HG03108 (cell line): ENCODE measurements around the gene TTLL7.
"Not testable (repeated sequence)": the region's sequence is repeated elsewhere in the genome, so short reads cannot be mapped to it uniquely, and the experiment has no call there.

Experiments used
- ATAC-seq: cut with Tn5 transposase; IDR thresholded peaks from one replicate; pipeline ENCODE4 v1.9.1; 2021; ENCODE audit warnings: moderate library complexity; ENCODE audit not compliant: unreplicated experiment

Gene TTLL7

GRCh38 chr1:83997631-83998030, 1.3 kb downstream of the TTLL7 start:
- ATAC-seq, result no peak

- ATAC-seq, result no peak
Measured at GRCh38 chr1:83996621-83997020, 2.3 kb downstream of the TTLL7 start.

DNA sequence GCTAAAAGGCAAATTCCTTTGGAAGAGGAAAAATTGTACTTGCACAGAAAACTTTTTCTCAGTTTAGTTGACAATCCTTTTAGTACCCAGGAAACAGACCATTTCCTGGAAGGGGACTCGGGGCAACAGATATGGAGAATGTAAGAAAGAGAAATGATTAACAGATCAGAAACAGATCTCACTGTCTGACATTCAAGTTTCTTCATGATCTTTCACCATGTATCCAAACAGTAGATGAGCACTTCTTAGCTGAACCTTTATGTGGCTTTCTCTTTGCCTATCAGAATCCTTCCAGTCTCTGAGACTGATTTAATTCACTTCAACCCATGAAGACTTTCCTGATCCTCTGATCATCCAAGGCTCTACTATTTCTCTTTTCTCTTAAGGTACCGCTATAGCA, 2.7 kb downstream of the TTLL7 start:
- no peak for ATAC-seq

- ATAC-seq, result no peak
Measured at GRCh38 chr1:83995649-83996048, 3.3 kb downstream of the TTLL7 start.

GRCh38 chr1:83994111-83994510, 4.8 kb downstream of the TTLL7 start:
- no peak for ATAC-seq

GRCh38 chr1:83990734-83991133, 8.2 kb downstream of the TTLL7 start:
- ATAC-seq, result no peak

GRCh38 chr1:83985048-83985447, 13.9 kb downstream of the TTLL7 start:
- no peak for ATAC-seq

- not testable (repeated sequence) for ATAC-seq
Measured at GRCh38 chr1:83983918-83984317, 15.0 kb downstream of the TTLL7 start.

GRCh38 chr1:83978056-83978455, 20.9 kb downstream of the TTLL7 start:
- no peak for ATAC-seq

- no peak for ATAC-seq
Measured at GRCh38 chr1:83976920-83977319, 22.0 kb downstream of the TTLL7 start.

GRCh38 chr1:83970802-83971201, 28.1 kb downstream of the TTLL7 start:
- no peak for ATAC-seq

GRCh38 chr1:83970114-83970513, 28.8 kb downstream of the TTLL7 start:
- ATAC-seq, result no peak

- ATAC-seq, result no peak
Measured at GRCh38 chr1:83967336-83967735, 31.6 kb downstream of the TTLL7 start.

GRCh38 chr1:83964153-83964552, 34.8 kb downstream of the TTLL7 start:
- no peak for ATAC-seq

GRCh38 chr1:83961571-83962295, 37.2 kb downstream of the TTLL7 start:
- no peak for ATAC-seq

DNA sequence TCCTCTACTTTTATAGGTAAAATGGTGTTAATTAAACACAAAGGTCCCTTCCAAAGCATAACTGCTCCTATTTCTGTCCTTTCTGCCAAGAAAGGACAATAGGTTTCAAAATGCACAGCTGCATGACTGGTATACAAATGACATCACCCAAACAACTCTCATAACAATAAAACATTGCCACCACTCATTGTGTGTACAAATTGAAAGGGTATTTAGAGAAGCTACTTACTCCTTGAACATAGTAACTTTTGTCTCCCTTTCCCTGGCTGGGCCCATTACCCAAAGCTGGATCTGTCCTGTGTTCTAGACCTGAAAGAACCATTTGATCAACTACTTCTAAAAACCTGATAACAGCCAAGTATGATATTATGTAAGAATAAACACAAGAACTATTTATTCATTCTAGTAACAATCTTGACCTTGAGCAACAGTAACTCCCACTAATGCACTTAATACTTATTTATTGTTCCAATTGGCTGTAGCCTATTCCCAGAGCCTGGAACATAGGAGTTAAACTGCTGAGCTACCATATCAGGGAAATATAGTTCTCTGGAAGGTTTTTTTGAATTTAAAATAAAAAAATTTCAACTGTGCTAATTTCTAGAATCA, 38.2 kb downstream of the TTLL7 start:
- ATAC-seq, result no peak

DNA sequence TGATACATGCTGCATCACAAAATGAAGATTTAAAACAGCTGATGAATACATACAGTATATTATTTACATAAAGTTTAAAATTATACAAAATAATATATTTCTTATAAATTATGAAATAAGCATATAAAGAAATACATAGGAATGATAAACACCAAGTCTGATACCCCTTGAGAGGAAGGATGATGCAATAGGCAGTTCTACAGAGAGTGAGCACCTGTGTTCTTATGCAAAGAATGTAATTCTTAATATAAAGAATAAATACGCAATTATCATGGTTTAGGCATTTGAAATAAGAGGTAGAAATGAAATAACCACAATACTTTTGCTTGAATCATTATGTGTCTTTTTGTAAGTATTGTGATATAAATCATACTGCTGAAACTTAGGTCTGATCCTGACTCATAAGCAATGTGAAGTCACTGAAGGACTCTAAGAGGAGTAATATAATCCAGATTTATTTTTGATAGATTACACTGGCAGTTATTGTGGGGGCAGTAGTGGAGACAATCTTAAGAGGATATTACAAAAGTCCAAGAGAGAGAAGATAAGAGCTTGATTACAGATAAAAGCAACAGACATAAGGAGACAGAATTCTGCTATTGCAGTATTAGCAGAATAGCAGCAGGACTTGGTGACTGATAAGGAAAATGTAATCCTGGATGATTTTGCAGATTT, 39.0 kb downstream of the TTLL7 start:
- ATAC-seq, result no peak

DNA sequence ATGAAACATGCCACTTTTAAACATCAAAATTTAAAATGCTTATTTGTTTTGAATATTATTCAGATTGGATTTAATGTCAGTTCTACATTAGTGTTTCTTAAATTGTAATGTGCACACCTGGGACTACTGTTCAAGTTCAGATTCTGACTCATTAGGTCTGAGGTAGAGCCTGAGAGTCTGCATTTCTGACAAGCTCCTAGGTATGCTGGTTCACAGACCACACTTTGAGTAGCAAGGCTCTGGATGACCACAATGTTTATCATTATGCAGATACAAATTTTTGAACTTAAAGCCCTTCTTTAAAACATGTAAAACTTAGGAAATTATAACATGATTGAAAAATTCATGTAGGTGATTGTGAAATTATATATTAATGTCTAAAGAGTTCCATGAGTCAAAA, 40.2 kb downstream of the TTLL7 start:
- ATAC-seq, result no peak

GRCh38 chr1:83954166-83954823, 44.6 kb downstream of the TTLL7 start:
- ATAC-seq, result no peak

- ATAC-seq, result no peak
Measured at GRCh38 chr1:83950106-83950661, 48.7 kb downstream of the TTLL7 start.

DNA sequence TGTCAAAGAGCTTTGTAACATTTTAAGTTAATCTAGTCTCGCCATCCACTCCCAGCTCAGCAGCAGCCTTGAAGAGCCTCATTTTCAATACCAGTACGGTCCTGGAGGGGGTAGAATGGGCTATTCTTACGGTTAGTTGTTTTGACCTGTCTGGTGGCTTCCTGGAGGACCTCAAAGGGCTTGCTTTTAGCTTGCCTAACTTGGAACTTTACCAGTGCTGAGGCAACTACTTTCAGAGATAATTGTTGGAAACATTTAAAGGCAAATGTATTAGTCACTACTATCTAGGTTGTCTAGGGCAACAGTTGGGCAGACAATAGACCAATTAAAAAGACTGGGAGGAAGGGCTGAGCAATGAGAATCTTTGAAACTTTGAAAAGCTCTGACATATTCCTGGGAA, 56.0 kb downstream of the TTLL7 start:
- no peak for ATAC-seq
